Femur (tissue), 1 donor: ENCODE measurements around the gene AMIGO2.
"Not testable (repeated sequence)": the region's sequence is repeated elsewhere in the genome, so short reads cannot be mapped to it uniquely, and the experiment has no call there.

Source experiments
- DNase-seq: peaks from one replicate; pipeline ENCODE4 v3.0.0-alpha.2; 2017

AMIGO2 gene

DNA sequence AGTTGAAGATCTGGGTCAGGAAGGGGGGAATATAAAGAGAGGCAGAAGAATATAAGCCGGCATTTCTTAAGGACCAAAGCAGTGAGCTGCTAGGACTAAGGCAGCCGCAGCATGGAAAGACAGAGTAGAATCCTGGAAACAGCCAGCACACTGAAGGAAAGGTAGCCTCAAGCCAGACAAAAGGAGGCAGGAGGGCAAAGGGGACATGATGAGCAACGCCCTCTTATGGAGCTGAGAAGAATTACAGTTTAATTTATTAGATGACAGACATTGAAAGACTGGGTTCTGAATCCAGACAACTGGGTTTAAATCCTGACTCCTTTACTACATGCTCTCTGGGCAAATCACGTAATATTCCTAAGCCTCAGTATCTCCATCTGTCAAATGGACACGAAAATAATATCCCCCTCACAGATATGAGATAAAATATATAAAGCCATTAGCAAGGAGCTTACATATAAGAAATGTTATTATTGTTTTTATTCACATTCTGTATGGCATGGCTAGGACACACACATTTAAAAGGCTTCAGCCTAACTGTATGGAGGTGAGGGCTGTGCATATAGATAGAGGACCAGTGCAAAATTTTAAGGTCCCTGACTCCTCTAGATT, 8.4 kb downstream of the AMIGO2 start:
- no peak for DNase-seq

DNA sequence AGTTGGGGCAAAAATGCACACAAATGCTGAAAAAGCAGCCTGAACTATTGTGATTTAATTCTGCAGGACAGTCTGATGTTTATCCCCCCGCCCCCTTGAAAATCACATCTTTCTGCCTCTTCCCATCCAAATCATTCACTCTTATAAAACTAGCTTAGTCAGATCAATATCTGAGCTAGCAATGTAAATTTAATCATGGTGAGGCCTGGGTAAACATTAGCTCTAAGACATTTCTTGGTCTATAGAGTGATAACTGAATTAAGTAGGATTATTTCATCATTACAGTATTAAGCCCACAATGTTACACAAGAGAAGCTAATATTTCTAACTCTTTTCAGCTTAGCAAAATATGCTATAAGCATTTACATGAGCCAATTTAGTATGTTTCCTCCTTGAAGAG, 9.4 kb downstream of the AMIGO2 start:
- DNase-seq = no peak

DNA sequence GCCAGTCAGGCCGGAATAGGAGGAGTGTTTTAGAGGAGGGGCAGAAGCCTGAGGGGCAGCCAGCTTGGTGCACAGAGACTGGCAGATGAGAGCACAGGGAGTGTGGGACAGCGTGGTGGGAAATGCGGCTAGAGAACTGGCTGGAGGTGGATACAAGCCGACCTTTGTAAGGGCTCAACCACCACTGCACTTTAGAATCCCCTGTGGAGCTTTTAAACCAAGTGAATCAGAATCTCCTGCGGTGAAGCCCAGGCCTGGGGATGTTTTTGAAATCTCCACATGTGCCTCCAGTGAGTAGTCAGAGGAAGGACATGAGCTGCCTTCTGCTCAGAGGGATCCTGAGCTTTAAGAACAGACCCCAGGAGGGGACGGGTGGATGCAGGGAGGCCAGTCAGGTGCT, 11.2 kb downstream of the AMIGO2 start:
- DNase-seq = no peak

DNA sequence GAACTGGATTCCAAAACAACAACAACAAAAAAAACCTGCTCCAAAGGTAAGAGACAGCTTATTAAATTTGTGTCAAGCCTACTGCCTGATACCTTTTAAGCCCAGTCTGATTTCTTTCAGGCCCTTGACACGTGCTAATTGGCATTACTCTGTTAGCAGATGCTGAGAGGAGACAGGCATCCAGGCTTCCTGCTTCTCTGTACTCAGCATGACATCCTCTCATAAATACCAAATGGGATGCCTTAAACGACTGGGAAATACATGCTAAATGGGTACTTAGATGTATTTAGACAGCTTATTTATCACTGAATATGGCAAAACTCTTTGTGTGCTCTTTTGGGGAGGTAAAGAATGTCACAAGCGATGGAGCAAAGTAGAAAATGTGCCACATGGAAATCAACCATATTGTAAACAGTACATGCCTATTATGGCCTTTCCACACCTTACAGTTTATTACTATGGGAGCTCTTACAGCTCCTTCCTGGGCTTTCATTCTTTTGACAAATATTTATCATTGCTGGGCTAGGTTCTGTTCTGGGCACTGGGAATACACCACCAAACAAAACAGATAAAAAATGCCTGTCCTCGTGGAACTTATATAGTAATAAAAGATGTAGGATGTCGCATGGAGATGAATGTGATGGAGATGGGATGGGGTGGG, 11.9 kb downstream of the AMIGO2 start:
- DNase-seq = no peak

DNA sequence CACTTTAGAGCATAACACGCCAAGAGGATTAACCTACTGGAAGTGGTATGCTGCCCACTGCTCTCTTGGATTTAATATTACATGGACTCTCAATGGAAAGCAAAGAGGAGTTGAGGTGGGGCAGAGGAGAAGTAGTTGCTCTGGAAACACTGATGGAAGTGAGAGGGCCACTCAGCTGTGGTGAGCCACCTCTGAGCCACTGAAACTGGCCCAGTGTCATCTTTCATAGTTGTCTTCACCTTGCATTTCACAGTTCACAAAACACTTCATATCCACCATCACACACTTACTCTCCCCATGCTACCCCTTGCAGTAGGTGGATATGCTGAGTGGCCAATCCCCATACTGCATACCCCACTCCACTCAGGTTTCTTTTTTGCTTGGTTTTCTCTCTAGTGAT, 12.6 kb downstream of the AMIGO2 start:
- DNase-seq = no peak

DNA sequence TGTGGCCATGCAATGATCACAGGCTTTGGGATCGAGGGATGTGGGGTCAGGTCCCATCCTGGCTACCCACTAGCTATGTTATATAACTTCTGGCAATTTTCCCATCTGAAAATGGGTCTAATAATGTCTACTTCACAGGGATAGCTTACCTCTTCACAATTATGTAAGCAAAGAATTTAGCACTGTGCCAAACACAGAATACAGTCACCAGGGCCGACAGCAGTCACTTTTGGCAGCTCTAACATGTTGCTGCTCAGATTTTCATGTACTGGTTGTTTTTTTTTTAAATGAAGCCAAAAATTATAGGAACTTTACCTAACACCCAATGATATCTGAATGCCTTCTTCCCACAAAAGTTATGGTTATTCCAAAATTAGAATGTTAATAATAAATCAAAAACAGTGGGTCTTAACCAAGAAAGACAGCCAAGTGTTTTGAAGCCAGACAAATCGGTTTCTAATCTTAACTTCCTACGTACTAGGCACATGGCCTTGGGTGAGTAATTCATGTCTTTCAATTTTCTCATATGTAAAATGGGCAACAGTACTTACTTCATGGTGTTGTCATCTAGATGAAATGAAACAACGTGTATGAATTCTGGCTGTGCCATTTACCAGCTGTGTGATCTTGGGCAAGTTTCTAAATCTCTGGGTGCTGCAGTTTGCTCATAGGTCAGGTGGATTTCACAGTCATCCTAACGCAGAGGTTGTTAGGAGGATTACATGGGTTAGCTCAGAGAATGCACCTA, 13.3 kb downstream of the AMIGO2 start:
- no peak for DNase-seq

DNA sequence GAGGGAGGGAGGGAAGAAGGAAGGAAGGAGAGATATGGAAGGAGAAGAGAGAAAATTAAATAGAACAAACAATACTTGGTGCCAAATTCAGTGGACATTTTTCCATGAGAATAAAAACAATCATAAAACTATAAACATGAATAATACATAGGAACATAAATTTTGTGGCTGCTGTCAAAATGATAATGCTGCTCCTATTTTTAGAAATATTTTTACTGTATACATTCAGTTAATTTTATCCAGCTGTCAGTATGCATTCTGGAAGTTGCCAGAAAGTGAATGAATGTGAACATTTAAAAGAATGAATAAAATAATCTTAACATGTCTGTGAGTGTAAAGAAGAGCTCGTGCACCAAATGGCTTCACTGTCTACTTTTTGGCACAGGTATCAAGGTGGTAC, 14.2 kb downstream of the AMIGO2 start:
- DNase-seq = no peak

DNA sequence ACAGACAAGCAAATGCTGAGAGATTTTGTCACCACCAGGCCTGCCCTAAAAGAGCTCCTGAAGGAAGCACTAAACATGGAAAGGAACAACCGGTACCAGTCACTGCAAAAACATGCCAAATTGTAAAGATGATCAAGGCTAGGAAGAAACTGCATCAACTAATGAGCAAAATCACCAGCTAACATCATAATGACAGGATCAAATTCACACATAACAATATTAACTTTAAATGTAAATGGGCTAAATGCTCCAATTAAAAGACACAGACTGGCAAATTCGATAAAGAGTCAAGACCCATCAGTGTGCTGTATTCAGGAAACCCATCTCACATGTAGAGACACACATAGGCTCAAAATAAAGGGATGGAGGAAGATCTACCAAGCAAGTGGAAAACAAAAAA, 21.1 kb downstream of the AMIGO2 start:
- DNase-seq = not testable (repeated sequence)

DNA sequence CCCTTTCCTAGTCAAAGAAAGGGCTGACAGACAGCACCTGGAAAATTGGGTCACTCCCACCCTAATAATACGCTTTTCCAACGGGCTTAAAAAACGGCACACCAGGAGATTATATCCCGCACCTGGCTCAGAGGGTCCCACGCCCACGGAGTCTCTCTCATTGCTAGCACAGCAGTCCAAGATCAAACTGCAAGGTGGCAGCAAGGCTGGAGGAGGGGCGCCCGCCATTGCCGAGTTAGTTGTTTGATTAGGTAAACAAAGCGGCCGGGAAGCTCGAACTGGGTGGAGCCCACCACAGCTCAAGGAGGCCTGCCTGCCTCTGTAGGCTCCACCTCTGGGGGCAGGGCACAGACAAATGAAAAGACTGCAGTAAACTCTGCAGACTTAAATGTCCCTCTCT, 22.8 kb downstream of the AMIGO2 start:
- not testable (repeated sequence) for DNase-seq

DNA sequence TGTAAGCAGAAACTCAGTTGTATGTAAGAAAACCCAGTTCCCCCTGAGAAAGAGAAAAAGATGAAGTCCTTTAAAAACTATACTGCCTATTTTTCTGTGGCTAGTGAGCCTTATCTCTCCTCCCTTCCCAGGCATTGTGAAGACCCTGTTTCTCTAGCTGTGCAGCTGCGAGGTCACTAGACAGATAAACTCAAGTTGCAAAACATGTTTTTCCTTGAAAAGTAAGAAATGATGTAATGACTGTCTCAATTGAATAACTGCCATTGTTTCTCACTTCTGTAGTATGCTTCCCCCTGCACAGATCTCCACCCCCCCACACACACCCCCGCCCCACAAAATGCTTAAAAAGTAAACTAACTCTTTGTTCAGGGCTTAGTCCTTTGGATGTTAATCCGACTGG, 23.9 kb downstream of the AMIGO2 start:
- not testable (repeated sequence) for DNase-seq

DNA sequence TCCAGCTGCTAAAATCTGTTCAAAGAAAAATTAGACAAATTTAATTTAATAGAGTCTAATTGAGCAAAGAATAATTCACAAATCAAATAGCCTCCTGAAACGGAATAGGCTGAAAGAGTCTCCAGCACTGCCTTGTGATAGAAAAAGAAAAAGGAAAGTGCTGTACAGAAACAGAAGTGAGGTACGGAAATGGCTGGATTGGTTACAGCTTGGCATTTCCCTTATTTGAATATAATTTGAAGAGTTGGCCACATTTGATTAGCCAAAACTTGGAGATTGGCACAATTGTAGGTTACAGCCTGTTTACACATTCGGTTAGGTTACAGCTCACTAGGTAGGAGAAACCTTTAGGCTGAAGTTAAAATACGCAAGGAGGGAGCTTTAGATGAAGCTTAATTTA, 25.1 kb downstream of the AMIGO2 start:
- no peak for DNase-seq

DNA sequence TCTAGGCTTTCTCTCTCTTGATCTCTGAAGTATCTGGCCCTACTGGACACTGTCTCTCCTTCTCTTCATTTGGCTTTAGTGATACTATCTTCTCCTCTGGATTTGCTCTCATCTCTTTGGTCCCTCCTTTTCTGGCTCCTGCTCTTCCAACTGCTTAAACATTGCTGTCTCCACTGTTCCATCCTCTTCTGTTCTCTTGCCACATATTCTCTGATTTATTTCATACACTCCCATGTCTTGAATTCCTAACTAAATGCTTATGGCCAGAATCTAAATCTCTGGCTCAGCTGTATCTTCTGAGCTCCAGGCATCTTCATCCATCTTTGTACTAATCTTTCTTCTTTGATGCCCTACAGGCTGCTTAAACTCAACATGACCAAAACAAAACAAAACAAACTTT, 25.8 kb downstream of the AMIGO2 start:
- no peak for DNase-seq

DNA sequence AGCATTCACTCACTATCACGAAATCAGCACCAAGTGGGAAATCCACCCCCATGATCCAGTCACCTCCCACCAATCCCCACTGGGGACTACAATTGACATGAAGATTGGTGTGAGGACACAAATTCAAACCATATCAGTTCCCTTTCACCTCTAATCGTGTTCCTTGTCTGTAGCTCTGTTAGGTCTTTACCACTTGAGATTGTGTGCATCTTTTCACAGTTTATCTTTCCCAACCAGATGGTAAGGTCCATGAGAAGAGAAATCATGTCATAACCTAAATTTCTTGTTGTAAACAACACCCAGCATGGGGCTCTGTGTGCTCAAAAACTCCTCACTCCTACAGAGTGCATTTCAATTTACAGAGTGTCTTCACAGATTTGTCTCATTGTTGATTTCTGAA, 27.5 kb downstream of the AMIGO2 start:
- DNase-seq = no peak

DNA sequence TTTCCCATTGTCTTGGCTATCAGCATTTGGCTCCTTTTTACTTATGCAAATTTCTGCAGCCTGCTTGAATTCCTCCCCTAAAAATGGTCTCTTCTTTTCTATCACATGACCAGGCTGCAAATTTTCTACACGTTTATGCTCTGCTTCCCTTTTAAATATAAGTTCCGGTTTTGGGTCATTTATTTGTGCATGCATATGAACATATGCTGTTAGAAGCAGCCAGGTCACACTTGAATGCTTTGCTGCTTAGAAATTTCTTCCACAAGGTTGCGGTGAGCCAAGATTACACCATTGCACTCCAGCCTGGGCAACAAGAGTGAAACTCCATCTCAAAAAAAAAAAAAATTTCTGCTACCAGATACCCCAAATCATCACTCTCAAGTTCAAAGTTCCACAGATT, 28.5 kb downstream of the AMIGO2 start:
- not testable (repeated sequence) for DNase-seq

DNA sequence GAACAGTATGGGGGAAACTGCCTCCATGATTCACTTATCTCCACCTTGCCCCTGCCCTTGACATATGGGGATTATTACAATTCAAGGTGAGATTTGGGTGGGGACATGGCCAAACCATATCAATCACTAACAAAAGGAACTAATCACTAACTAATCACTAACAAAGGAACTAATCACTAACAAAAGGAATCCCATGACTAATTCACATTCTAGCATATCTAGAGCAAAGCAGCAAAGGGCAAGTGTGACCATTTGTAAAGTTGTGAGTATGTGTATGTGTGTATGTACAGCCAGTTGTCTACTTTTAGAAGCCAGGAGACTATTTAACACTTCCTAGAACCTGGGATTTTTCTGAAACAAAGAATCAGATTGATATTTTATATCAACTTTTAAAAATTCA, 31.2 kb downstream of the AMIGO2 start:
- DNase-seq = no peak

DNA sequence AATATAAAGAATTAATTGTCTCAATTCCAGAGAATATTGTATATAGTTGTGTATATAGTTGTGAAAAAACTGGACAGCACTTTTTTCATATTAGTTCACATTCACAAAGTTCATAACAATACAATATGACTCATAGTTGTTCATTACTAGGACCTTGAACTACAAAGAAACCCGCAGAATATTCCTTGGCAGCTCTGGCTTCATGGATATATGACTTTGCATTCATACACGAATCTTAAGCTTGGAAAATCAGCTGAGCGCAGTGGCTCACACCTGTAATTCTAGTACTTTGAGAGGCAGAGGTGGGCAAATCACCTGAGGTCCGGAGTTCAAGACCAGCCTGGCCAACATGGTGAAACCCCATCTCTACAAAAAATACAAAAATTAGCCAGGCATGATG, 38.4 kb downstream of the AMIGO2 start:
- no peak for DNase-seq

DNA sequence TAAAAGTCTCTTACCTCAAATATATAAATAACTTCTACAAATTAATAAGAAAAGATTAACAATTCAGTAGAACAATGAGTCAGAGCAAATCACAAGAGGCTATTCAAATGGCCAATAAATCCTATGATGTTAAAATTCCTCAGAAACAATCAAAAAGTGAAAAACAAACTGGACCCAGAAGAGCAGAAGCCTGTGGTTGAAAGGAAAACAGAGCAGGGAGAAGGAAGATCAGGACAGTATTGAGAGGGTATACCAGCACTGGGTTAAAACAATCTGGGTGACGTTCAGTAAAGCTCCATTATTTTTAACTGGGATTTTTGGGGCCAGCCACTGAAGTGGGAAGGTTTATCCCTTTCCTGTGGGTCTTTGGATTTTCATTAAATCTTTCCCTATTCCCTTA, 40.0 kb downstream of the AMIGO2 start:
- DNase-seq = no peak

DNA sequence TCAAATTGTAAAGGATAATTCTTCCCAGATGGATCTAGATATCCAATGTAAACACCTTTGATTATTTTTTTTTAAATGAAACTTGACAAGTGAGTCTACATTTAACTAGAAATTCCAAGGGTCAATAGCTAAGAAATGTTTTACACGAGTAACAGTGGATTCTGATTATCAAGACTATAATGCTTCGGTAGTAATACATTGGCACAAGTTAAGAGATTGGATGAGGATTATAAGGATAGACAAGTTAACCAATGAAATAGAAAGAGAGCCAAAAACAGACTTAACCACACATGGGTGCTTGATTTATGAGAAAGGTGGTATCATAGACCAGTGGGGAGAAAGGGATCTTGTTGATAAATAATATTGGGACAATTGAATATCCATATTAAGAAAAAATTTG, 40.7 kb downstream of the AMIGO2 start:
- no peak for DNase-seq

DNA sequence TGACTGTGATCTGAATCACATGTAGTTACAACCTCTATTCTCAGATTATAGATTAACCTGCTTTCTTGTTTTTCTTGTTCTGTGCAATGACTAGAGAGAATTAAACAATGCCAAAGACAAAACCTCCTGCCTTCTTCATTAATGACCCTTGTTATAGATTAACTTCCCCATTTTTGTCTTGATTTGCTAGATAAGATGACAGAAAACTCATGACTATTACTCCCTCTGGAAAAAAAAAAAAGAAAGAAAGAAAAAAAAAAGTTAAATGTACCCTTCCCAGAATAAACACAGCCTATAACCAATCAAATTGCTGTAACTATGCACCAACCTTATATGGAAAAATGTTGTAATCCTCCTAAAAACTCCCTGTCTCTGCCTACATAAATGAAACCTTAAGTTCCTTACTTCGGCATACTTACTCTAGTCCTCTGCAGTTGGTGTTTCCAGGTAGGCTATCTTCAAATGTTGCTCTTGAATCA, 41.5 kb downstream of the AMIGO2 start:
- DNase-seq = no peak

DNA sequence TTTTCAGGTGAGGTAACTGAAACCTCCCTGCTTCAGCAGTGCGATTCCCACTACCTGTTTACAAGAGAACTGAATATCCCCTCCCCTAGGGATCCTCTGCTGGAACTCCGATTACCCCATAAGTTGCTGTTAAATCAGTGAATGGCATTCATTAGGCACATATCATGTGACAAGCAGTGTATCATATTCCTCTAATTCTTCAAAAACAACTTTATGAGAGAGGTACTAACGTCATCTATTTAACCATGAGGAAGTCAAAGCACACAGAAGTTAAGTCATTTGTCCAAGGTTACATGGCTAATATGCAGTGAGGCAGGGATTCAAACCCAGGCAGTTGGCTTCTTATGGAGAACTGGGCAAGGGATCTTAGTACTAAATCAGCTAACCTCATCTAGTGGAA, 44.3 kb downstream of the AMIGO2 start:
- no peak for DNase-seq

DNA sequence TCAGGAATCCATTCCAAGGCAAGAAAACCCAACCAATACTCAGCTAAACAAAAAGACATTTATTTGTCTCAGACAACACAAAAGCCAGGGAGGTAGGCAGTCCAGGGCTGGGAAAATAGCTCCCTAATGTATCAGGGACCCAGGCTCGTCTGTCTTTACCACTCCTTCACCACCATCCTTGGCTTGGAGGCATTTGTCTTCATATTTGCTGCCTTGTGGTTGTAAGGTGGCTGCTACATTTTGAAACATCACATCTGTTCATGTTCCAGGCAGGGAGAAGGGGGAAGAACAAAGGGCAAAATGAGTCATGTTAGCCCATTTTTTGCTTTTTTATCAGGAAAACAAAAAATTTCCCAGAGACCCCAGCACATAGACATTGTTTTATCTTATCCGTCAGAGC, 45.1 kb downstream of the AMIGO2 start:
- DNase-seq = no peak

DNA sequence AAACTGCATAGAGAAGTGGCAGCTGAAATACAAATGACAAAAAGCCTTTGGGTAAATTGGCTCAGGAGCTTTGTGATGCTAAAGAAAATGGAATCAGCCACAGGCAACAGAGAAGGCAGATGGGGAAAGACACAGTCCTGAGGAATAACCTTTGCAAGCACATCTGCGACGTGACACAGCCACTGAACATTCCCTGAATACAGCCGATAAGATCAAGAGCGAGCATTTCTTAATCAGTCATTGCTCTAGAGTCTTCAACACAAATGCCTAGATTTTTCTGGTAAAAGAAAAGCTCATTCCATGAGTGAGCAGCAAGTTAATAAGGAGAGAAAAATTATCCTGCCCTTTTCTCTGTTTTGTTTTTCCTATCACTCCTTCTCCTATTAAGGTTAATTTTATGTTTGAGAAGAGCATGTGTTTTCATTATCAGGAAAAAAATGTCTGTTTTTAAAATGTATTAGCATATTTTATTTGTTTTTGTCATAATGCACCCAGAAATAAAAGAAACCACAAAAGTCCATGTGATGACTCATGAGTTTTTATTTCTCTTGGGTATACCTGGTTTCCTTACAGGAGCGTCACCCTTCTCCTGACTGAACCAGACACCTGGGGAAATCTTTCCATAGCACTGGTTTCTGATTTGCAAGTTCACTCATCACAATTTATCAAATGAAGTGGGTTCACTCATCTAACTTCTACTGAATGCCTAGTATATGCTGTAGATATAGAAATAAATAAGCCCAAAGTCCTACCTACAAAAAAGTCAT, 45.8 kb downstream of the AMIGO2 start:
- no peak for DNase-seq

DNA sequence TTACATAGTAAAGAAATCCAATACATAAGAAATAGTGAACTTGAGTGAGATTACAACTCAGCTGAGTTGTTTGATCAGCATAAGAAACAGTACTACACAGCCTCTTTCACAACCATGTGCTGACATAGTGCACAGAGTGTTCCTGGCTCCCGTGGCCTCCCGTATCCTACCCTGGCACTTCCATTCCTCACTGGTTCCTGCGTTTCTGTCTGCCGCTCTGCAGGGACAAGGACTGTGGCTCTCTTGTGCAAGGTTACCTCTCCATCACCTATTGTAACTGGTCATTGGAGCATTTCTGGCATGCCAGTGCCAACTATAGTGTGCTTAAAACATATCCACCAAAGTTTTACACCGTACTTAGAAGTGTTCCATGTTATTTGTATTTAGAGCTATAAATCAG, 46.7 kb downstream of the AMIGO2 start:
- no peak for DNase-seq

DNA sequence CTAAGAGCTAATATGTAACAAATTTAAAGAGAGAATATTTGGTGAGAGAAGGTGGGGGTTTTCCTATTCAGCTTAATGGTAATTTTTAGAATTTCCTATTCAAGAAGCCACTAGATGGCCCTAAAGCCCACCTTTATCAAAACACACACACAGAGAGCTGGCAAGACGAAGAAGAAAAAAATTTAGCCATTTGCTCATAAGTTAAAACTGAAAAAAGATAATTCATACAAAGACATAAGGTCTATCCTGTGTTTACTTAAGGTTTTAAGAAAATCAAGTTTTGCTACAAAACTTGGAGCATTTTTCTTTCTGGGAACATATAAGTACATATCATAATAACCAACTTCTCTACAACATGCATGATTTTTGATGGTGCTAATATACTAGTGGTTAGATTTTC, 47.1 kb downstream of the AMIGO2 start:
- DNase-seq = no peak
